Transverse colon (tissue), 4 donors: Measurements from ENCODE around the gene AQP9.

ENCODE experiments used
- CTCF ChIP-seq, 5 experiments: fragments of 200-600 bp in 3 of 5; fragments of 450-650 bp in 2 of 5; sonication (generic) in 3 of 5; IDR thresholded peaks; 1 replicate in 2 of 5; 2 replicates in 3 of 5; pipeline ENCODE4 v1.5.1; 2016 to 2017; ENCODE audit warnings: antibody characterized with exemption in 5 of 5, inconsistent platforms in 3 of 5, mild to moderate bottlenecking in 2 of 5, moderate library complexity in 1 of 5
- POLR2A ChIP-seq: fragments of 450-650 bp; IDR thresholded peaks from one replicate; pipeline ENCODE4 v1.6.1; 2016; ENCODE audit warnings: antibody characterized with exemption, mild to moderate bottlenecking, moderate library complexity
- POLR2AphosphoS5 ChIP-seq, 3 donors: sonication (generic); formaldehyde crosslinking; IDR thresholded peaks; one replicate each; pipeline ENCODE4 v1.6.1; 2016; ENCODE audit warnings: antibody characterized with exemption in 3 of 3

- TF ChIP-seq CTCF (IDR thresholded peaks at IDR 0.05) (no peak), POLR2A (no peak), POLR2AphosphoS5 (IDR thresholded peaks at IDR 0.05) (no peak)
These were observed 65.4 kb downstream of the AQP9 start for GRCh38 chr15:58203537-58203936.
